Liver (tissue), 3 donors: Measurements from ENCODE around the gene DHRS2.

ENCODE experiments used
- CTCF ChIP-seq: fragments of 150-350 bp; IDR thresholded peaks from 2 replicates; pipeline ENCODE4 v1.5.1; 2017; ENCODE audit warnings: improper control_type of control experiment, low read depth, low read length; ENCODE audit not compliant: missing input control
- RAD21 ChIP-seq, 2 donors: IDR thresholded peaks; 2 replicates each; pipeline ENCODE4 v1.6.1; 2016; ENCODE audit warnings: antibody characterized with exemption in 2 of 2, mild to moderate bottlenecking in 2 of 2
- RXRA ChIP-seq, 2 donors: IDR thresholded peaks; 2 replicates each; pipeline ENCODE4 v1.6.1; 2017 to 2018; ENCODE audit warnings: antibody characterized with exemption in 2 of 2, mild to moderate bottlenecking in 1 of 2
- SP1 ChIP-seq: IDR thresholded peaks from 2 replicates; pipeline ENCODE4 v1.6.1; 2018; ENCODE audit warnings: antibody characterized with exemption, mild to moderate bottlenecking
- donor health status: healthy.
- donor health status: healthy.

GRCh38 chr14:23617539-23617938, 18.6 kb upstream of the DHRS2 start:
- TF ChIP-seq RXRA (IDR thresholded peaks at IDR 0.05) (no peak), CTCF (no peak), SP1 (no peak), RAD21 (IDR thresholded peaks at IDR 0.05) (no peak)
